ENCODE results near the gene KCNJ15.

- no peak for TF ChIP-seq CTCF (IDR thresholded peaks at IDR 0.05)
- no peak for TF ChIP-seq POLR2A (IDR thresholded peaks at IDR 0.05)
These were observed 20.6 kb upstream of the KCNJ15 start for GRCh38 chr21:38236232-38236631.

Data from body of pancreas (tissue), 4 donors.